Measurements from ENCODE around the gene MBOAT1.

DNA sequence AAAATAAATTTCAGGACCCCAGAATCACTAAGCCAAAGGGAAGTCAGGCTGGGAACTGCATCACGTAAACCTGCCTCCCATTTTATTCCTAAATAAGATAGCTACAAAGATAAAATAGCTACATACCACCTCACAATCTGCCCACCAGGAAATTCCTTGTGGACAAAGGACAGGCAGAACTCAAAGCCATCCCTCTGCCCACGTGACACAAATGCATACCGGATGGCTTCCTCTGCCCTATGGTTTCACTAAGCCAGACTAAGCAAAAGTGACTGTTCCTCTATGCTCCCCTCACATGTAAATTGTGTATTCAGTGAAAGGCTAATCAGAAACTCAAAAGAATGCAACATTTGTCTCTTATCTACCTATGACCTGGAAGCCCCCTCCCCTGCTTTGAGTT lies 15.0 kb downstream of the MBOAT1 start:
- TF ChIP-seq POLR2A (IDR thresholded peaks at IDR 0.05) (no peak), POLR2AphosphoS5 (IDR thresholded peaks at IDR 0.05) (no peak)
- TF ChIP-seq, protein P1, sequence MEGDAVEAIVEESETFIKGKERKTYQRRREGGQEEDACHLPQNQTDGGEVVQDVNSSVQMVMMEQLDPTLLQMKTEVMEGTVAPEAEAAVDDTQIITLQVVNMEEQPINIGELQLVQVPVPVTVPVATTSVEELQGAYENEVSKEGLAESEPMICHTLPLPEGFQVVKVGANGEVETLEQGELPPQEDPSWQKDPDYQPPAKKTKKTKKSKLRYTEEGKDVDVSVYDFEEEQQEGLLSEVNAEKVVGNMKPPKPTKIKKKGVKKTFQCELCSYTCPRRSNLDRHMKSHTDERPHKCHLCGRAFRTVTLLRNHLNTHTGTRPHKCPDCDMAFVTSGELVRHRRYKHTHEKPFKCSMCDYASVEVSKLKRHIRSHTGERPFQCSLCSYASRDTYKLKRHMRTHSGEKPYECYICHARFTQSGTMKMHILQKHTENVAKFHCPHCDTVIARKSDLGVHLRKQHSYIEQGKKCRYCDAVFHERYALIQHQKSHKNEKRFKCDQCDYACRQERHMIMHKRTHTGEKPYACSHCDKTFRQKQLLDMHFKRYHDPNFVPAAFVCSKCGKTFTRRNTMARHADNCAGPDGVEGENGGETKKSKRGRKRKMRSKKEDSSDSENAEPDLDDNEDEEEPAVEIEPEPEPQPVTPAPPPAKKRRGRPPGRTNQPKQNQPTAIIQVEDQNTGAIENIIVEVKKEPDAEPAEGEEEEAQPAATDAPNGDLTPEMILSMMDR (IDR thresholded peaks at IDR 0.05 in 8 of 11, conservative IDR thresholded peaks at IDR 0.05 in 3 of 11) = no peak
